Lower lobe of right lung (tissue), 2 donors: ENCODE measurements around the gene ENTR1. TPM values are rescaled to one million over a fixed set of nuclear protein-coding genes. Genes with fewer than 3 reads are reported as not detected.

Experiments used
- ATAC-seq, 2 donors: fragments of 200-7000 bp; cut with Tn5 transposase; one replicate each; pipeline ENCODE4 v1.9.1; 2020 to 2022; ENCODE audit warnings: mild to moderate bottlenecking in 2 of 2, moderate library complexity in 2 of 2
- DNase-seq: peaks from one replicate; pipeline ENCODE4 v3.0.0-alpha.2; 2020
- H3K27ac ChIP-seq: fragments of 200-600 bp; one replicate; pipeline ENCODE4 v1.8.0; 2022
- H3K27me3 ChIP-seq: fragments of 200-600 bp; one replicate; pipeline ENCODE4 v1.8.0; 2022; ENCODE audit warnings: low read depth
- H3K36me3 ChIP-seq: fragments of 200-600 bp; one replicate; pipeline ENCODE4 v1.8.0; 2022; ENCODE audit warnings: mild to moderate bottlenecking
- H3K4me1 ChIP-seq: fragments of 200-600 bp; one replicate; pipeline ENCODE4 v1.8.0; 2022
- H3K4me3 ChIP-seq: fragments of 200-600 bp; one replicate; pipeline ENCODE4 v1.8.0; 2022; ENCODE audit warnings: mild to moderate bottlenecking
- H3K9me3 ChIP-seq: fragments of 200-600 bp; one replicate; pipeline ENCODE4 v1.8.0; 2022
- CTCF ChIP-seq: fragments of 200-600 bp; IDR thresholded peaks from one replicate; pipeline ENCODE4 v1.8.0; 2022; ENCODE audit warnings: antibody characterized with exemption, mild to moderate bottlenecking
- intact Hi-C: fragments of 100-400 bp; cut with DNase I; formaldehyde crosslinking; loops from one replicate; pipeline ENCODE4 v1.11.0; 2022
- total RNA-seq: library from RNA; stranded (reverse); fragmentation: NEBNext Ultra II Directional; extraction: Animal tissue kit (Norgen Biotek cat#: 25700); gene quantifications from one replicate; pipeline ENCODE4 v1.2.1, GENCODE V29; 2021
- donor health status: DM: no; HTN: yes; CAD: no; lungs with severe emphysema.

The ENTR1 gene
- total RNA-seq, 1 donor from 2014 or later = 34.3 TPM

- Histone ChIP-seq H3K9me3 (no peaks in the 10 kb centered on the region), H3K27me3 (no peaks in the 10 kb centered on the region), H3K36me3 (peaks cover 65% of the 10 kb centered on the region), H3K4me1 (peaks cover 25% of the 10 kb centered on the region), H3K27ac (no peak overlapping the region), H3K4me3 (no peak overlapping the region)
- DNase-seq = no peak
- TF ChIP-seq CTCF = no peak
- intact Hi-C loops = no loop called here
- no peak for ATAC-seq
Measured at GRCh38 chr9:136441681-136442245, 31.3 kb upstream of the ENTR1 start.

- Histone ChIP-seq H3K27ac (no peak overlapping the region), H3K9me3 (no peaks in the 10 kb centered on the region), H3K4me1 (peaks cover 30% of the 10 kb centered on the region), H3K4me3 (no peak overlapping the region), H3K36me3 (peaks cover 59% of the 10 kb centered on the region), H3K27me3 (no peaks in the 10 kb centered on the region)
- intact Hi-C loops = no loop called here
- DNase-seq = no peak
- TF ChIP-seq CTCF = no peak
- no peak for ATAC-seq
Measured at GRCh38 chr9:136441191-136441680, 30.8 kb upstream of the ENTR1 start.

GRCh38 chr9:136439481-136440408, 29.3 kb upstream of the ENTR1 start, which contains the start of gene INPP5E:
Gene INPP5E (minus strand): TSS chr9:136439845. CDS start chr9:136439419, 426 bp downstream.
- peak within 1 kb of the TSS; percentile 78 for H3K27ac ChIP-seq
- H3K4me3 ChIP-seq = peak within 1 kb of the TSS; percentile 96
- no peaks in the 10 kb centered on the region for H3K9me3 ChIP-seq
- no peaks in the 10 kb centered on the region for H3K27me3 ChIP-seq
- DNase-seq (peak; percentile 80), ATAC-seq (peak; percentile 90 to 93)
- H3K4me1 ChIP-seq = peaks cover 32% of the 10 kb centered on the region
- intact Hi-C loops = no loop called here
- peak; percentile 63 for TF ChIP-seq CTCF
- H3K36me3 ChIP-seq = peaks cover 44% of the 10 kb centered on the region

- ATAC-seq = peak; percentile 40 to 44
- no peak for TF ChIP-seq CTCF
- Histone ChIP-seq H3K27me3 (no peaks in the 10 kb centered on the region), H3K36me3 (peaks cover 39% of the 10 kb centered on the region), H3K27ac (peak overlapping the region; percentile 78), H3K9me3 (no peaks in the 10 kb centered on the region), H3K4me3 (peak overlapping the region; percentile 96), H3K4me1 (peaks cover 32% of the 10 kb centered on the region)
- no peak for DNase-seq
- intact Hi-C loops = no loop called here
Measured at GRCh38 chr9:136438548-136439480, 28.4 kb upstream of the ENTR1 start.
